GM19455 (cell line): ENCODE measurements around the gene CTDSPL.

ENCODE experiments used
- ATAC-seq: cut with Tn5 transposase; IDR thresholded peaks from one replicate; pipeline ENCODE4 v1.9.1; 2021; ENCODE audit not compliant: unreplicated experiment

CTDSPL gene

DNA sequence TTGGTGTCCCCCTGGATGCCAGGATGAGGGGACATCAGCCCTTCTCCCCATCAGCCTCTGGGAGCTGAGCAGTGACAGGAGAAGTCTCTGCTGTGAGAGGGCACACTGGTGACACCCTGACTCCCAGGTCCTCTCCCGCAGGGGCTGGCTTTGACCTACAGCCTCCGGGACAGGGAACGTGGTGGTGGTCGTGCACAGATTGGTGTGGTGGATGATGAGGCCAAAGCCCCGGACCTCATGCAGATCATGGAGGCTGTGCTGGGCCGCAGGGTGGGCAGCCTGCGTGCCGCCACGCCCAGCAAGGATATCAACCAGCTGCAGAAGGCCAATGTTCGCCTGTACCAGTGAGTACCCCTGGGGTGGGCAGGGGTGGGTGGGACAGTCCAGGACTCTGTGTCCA, 135.7 kb downstream of the CTDSPL start:
- no peak for ATAC-seq

DNA sequence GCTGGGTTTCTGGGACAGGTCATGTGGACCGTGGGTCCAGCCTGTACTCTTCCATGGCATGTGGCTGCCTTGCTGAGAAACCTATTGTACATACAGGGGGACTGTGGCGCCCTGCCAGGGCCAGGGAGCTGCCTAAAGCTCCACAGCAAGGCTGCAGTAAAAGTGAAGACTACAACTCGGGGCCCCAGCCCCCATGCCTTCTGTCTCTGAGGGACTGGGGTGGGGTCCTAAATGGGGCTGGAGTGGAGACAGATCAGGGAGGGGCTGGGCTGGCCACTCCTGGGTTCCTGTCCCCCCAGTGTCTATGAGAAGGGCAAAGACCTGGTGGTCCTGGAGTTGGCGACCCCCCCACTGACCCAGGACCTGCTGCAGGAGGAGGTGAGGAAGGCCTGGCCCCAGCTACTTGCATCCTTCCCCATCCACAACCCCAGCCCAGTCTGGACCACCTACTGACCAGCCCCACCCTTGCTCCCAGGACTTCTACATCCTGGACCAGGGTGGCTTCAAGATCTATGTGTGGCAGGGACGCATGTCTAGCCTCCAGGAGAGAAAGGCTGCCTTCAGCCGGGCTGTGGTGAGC, 136.2 kb downstream of the CTDSPL start:
- no peak for ATAC-seq

DNA sequence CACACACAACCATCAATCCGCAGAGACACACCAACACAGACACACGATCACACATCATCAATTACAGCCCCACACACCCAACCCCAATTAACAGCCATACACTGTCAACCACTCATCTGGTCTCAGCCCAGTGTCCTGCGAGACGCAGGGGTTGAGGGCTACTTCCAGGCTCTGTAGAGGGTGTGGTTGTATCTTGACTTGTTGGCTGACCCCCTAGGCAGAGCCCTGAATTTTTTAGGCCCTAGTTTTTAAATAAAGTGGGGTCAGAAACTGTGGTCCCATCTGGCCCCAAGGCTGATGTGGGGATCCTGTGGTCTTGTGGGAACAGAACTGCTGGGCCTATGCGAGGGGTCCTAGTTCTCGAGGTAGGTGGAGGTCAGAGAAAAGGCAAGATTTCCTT, 138.2 kb downstream of the CTDSPL start:
- ATAC-seq: no peak

DNA sequence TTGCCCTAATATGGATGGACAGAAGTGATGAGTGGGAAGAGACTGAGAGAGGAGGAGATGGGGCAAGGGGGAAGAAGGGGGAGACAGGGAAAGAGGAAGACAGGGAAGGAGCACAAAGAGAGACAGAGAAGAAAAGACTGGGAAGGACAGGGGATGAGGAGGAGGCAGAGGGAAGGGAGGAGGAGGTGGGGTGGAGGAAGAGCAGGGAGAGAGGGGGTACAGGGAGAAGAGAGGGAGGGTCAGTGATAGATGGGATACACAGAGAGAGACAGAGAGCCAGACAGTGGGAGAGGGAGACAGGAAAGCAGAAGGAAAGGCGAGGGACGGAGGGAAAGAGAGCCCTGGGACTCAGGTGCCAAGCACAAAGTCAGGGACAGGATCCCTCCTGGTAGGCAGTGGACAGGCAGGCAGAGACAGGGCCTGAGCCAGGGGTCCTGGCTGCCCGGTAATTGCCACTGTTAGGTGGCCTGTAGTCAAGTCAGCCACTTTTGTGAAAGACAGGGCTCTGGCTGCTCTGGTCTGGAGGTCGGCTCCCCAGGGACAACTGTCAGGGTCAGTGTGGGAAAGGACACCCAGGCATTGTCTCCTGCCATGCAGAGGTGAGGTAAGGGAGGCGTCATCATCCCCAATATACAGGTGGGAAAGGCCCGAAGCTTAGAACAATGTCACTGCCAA, 138.7 kb downstream of the CTDSPL start:
- no peak for ATAC-seq

DNA sequence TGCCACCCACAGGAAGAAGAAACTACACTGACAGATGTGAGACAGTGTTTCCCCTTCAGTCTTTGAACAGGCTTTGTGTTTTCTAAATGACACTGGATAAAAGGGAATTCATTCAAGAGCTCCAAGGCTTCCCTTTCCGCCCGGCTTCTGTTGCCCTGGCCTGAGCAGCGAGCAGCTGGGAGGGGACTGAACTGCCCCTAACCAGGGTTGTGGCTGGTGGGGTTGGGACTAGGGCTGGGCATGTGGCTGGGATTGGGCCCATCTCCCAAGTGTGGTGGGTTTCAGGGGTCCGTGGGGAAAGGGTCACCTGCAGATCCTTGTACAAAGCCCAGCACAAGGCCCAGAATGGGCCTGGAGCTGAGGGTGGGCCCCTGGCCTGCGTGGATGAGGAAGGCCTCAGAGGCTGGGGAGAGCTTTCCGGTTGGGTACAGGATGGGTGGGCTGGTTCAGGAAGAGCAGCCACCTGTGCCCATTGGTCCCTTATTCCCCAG, 139.3 kb downstream of the CTDSPL start:
- no peak for ATAC-seq

DNA sequence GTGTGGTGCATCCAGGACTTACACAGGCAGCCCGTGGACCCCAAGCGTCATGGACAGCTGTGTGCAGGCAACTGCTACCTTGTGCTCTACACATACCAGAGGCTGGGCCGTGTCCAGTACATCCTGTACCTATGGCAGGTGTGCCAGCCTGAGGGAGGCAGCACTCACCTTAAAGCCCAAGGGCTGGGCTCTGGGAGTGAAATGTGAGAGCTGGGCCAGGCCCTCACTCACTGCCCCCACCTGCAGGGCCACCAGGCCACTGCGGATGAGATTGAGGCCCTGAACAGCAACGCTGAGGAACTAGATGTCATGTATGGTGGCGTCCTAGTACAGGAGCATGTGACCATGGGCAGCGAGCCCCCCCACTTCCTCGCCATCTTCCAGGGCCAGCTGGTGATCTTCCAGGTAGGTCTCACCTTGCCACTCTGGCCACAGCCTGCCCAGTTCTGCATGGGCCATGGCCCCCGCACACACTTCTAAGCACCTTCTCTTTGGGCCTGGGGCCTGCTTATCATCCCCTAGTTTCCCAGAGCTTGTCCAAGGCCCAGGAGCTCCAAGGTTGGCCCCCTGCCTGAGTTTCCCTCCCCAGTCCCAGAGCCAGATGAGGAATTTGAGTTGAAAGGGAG, 139.9 kb downstream of the CTDSPL start:
- no peak for ATAC-seq

DNA sequence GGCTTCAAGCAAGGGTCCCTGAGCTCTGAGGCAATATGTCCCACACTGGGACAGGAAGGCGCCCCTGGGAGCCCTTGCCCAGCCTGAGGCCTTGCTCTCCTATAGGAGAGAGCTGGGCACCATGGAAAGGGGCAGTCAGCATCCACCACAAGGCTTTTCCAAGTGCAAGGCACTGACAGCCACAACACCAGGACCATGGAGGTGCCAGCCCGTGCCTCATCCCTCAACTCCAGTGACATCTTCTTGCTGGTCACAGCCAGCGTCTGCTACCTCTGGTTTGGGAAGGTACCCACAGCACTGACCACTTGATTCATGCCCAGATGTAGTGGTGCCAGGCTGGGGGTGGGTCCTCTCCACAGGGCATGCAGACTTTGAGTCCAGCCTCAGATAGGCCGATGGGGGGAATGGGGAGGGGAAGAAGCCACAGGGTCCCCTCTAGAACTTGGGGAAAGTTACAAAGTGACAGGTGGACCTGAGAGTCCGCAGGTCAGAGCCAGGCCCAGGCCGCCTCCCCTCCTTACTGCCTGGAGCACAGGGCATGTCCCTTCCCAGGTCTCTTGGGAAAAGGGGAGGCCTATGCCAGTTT, 140.7 kb downstream of the CTDSPL start:
- ATAC-seq: no peak

DNA sequence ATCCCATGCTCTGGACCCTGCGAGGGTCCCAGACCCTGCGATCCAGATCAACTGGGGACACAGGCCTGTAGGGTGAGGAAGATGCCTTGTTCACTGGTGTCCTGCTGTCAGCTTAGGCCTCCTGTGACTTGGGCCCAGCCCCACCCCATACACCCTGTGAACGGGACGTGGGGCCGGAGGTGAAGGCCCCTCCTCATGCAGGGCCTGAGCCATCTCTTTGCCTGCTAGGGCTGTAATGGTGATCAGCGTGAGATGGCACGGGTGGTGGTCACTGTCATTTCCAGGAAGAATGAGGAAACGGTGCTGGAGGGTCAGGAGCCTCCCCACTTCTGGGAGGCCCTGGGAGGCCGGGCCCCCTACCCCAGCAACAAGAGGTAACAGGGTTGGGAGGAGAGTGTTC, 141.3 kb downstream of the CTDSPL start:
- ATAC-seq: no peak

DNA sequence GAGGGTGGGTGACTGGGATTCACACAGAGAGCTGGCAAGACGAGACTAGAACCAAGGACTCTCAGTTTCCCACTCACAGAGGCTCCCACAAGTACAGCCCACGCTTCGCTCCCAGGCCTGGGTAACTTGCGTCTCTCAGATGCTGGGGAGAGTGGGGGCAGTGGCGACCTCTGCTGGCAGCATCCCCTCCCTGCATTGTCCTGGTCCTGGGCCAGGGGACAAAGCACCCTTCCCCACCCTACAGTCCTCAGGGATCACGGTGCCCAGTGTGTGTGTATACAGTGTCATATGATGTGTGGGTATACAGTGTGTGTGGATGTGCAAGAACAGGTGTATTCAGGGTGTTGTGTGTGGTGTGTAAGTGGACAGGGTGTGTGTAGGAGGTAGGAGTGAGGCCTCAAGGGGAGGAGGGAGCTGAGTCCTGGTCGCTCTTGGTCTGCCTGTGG, 141.7 kb downstream of the CTDSPL start:
- ATAC-seq: no peak

DNA sequence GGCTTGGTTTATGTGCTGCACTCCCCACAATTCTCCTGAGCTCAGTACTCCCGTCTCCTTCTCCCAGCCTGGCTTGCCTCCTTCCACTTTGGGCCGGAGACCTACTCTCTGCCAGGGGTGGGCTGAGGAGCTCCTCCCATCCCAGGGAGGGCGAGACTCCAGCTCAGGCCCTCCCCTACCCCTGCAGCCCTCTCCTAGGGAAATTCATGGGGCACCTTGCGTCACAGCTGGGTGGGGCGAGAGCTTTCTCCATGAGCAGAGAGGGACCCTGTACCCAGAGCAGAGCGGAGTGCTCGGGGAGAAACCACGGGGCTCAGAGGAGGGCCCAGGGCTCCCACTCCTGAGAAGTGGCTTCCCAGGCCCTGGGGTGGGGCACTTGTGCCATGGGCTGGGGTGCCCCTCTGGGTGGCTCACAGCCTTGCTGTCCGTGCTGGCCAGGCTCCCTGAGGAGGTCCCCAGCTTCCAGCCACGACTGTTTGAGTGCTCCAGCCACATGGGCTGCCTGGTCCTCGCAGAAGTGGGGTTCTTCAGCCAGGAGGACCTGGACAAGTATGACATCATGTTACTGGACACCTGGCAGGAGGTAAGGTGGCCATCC, 142.2 kb downstream of the CTDSPL start:
- ATAC-seq: no peak

DNA sequence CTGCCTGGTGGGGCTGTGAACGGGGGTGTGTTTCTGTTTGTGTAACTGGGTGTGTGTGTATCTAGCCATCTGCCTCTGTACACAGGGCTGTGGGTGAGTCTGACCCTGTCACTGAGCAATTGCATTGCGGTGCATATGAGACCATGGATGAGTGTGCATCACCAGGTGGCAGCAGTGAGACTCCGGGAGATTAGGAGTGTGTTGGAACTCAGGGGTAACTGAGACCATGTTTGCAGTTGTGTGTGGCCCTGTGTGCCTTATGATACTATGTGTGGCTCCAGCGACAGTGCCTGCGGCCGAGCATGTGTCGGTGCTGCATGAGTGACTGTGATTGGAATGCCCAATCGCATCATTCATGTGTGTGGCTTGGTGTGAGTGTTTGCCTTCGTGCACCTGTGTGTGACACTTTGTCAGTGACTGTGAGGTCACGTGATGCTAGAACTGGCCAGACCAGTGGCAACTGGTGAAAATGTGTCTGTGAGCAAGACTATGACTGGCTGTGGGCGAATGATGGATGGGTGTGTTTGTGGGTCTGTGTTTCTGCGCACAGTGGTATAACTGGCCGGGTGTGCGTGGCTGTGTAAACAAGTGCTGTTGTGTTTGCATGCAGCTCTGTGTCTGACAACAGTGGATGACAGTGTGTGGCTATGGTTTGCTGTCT, 142.9 kb downstream of the CTDSPL start:
- no peak for ATAC-seq

DNA sequence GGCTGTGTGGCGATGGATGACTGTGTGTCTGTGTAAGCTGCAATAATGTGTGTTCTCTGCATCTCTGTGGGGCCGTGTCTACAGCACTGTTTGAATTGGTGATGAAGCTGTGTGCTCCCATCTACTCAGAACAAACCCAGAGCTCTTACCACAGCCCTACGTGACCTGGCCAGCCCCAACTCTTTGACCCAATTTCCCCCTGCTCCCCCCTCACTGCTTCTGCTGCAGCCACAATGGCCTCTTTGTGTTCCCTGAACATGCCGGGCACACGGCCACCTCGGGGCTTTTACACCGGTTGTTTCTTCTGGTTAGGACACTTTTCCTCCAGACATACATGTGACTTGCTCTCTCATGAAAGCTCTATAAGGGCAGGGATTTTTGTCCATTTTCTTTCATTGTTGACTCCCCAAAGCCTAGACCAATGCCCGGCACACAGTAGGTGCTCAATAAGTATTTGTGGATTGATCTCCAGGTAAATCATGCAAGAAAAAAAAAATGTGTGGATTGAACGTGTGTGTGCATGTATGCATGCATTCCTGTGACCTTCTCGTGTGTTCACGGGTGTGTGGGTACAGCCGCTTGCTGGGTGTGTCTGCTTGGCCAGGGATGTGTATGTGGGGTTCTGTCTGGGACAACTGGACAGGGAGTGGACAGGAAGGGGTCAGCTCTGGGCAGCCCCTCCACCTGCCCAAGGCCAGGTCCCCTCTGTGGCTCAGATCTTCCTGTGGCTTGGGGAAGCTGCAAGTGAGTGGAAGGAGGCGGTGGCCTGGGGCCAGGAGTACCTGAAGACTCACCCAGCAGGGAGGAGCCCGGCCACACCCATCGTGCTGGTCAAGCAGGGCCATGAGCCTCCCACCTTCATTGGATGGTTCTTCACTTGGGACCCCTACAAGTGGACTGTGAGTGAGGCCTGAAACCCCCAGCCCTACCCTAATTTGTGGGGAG, 143.7 kb downstream of the CTDSPL start:
- no peak for ATAC-seq

DNA sequence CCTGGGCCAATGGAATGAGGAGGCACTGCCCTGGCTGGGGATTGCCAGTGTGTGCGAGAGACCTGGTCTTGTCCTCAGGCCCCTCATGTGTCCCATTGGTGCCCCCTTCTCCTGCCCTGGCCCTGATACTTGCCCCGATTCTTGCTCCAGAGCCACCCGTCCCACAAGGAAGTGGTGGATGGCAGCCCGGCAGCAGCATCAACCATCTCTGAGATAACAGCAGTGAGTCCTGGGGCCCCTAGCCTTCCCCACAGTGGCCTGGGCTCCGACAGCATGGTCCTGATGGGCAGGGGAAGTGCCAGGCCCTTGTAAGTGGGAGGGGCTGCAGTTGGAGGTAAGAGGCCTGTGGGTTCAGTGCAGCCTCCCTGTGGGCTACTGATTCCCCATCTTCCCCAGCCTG, 144.4 kb downstream of the CTDSPL start:
- no peak for ATAC-seq

DNA sequence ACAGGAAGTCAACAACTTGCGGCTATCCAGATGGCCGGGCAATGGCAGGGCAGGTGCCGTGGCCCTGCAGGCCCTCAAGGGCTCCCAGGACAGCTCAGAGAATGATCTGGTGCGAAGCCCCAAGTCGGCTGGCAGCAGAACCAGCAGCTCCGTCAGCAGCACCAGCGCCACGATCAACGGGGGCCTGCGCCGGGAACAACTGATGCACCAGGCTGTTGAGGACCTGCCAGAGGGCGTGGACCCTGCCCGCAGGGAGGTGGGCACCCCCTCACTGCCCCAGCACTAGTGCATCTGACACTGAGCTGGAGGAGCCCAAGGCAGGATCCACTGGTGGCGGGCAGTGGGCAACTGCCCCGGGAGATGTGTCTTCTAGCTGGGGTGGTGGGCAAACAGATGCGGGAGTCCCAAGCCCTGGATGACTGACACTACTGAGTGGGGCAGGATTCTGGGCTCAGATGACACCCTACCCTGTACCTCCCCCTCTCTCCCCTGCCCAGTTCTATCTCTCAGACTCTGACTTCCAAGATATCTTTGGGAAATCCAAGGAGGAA, 144.8 kb downstream of the CTDSPL start:
- ATAC-seq: no peak

DNA sequence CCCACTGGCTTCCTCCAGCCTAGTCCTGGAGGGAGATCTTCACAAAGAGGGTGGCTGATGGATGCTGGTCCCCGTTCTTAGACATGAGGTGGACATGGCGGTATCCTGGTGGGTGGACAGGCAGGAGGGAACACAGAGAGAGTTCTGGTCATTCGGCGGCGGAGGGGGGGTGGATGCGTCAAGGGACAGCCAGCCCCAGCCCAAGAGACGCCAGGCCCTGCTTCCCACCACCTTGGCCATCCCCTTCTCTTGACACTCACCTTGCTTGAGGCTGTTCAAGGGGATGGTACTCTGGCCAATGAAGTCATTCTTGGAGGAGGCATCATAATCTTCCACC, 146.0 kb downstream of the CTDSPL start:
- ATAC-seq: no peak

DNA sequence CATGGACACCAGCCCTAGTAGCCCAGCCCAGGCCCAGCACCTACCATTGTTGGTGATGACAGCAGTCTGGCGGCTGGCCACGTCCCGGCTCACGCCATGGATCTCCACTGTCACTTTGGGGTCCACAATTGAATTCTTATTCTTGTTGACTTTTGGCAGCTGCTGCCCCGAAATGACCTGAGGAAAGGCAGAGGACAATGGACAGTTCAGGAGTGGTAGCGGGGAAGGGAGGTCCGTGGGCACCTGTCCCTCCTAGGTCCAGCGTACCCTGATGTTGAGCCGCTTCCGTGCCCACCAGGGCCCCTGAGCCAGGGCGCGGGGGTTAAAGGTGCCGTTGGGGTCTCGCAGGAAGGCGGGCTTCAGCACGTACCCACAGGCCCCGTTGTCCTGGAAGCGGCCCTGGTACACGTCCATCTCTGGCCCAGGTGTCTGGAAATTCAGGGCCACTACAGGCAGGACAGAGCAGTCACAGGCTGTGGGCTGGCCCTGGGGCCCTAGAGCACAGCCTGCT, 146.6 kb downstream of the CTDSPL start:
- ATAC-seq: no peak

DNA sequence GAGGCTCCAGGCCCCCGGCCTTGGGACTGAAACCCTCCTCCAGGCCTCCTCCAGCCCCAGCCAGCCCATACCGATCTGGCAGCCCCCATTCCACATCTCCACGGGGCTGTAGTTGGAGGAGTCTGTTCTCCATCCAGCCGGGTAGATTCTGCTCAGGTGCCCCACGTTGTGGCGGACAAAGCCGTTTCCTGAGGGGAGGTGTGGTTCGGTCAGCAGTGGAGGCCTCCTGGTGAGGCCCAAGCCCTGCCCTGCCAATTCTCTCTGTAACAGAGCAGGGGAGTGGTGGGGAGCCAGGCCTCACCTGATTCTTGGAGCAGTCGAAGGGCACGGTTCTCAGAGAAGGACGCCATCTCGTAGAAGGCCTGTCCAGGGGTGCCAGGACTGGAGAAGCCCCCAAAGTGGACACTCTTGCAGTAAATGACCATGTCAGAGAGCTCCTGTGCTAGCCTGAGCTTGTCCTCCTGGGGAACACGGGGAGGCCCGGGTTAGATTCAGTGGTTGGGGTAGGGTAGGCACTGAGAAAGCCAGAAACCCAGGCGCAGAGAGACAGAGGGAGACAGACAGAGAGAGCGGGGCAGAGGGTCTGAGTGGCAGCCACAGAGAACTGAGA, 147.4 kb downstream of the CTDSPL start:
- ATAC-seq: no peak

DNA sequence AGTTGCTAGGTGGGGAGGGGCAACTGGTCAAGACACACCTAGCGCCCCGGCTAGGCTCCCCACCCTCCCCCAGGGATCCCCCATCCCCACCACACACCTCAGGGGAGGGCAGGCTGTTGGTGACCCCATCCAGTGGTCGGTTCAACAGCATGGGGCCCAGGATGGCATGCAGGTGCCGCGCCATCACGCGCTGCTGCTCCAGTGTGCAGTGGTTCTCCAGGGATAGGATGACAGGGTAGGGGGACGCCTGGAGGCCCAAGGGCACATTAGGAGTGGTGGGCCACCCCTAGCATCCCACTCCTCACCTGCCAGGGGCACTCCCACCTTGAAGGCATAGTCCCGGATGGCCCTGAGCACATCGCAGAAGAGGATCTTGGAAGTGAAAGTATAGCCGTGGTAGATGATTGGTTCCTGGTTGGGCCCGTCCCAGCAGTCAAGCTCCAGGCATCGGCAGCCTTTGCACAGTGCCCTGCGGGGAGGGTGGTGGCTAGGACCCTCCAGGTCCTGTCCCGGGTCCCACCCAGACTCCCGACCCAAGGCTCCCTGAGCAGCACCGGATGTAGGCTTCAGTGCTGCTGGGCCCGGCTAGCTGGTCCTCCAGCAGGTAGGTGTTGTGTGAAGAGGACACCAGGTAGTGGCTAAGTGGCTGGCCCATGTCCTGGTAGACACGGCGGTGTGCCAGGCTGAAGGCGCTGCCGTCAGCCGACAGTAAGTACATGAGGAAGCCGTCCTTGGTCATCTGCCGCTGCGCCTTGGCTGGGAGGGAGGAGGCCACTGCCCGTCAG, 148.3 kb downstream of the CTDSPL start:
- no peak for ATAC-seq
